A549 treated with dexamethasone at 1 μM for 4 hours (cell line): ENCODE measurements around the gene CCDC89. TPM values are rescaled to one million over a fixed set of nuclear protein-coding genes. Genes with fewer than 3 reads are reported as not detected.

Experiments used
- total RNA-seq: library from RNA; stranded (reverse); fragments of 200-300 nt; extraction: Qiagen RNA extraction; gene quantifications from 5 replicates; pipeline ENCODE4 v1.2.3, GENCODE V29; 2022

The CCDC89 gene
- total RNA-seq: not detected in 5 replicates

GRCh38 chr11:85685820-85686459 lies at the start of gene CCDC89:
Gene CCDC89 (minus strand): TSS chr11:85686195. CDS start chr11:85686130, 65 bp downstream.

GRCh38 chr11:85664615-85665481 lies 21.1 kb downstream of the CCDC89 start, which contains the start of gene CREBZF:
Gene CREBZF (minus strand): TSS chr11:85665129. CDS start chr11:85664875, 254 bp downstream.

GRCh38 chr11:85647604-85648299 lies 38.2 kb downstream of the CCDC89 start, which contains the start of gene TMEM126A:
Gene TMEM126A (plus strand): TSS chr11:85647967. CDS start chr11:85650256, 2,289 bp downstream.

Other genes starting within 250 kb of the CCDC89 start
- 0.22 to 0.31 TPM (median 0.24 TPM) in 5 replicates for gene DLG2, start 58.9 kb downstream of the CCDC89 start, total RNA-seq
- 47.6 to 61.9 TPM (median 53.3 TPM) in 5 replicates for gene TMEM126B, start 57.6 kb downstream of the CCDC89 start, total RNA-seq
- gene TMEM126A, start 38.2 kb downstream of the CCDC89 start, total RNA-seq: 44.9 to 60.0 TPM (median 48.8 TPM) in 5 replicates
- gene CREBZF, start 21.1 kb downstream of the CCDC89 start, total RNA-seq: 19.5 to 29.3 TPM (median 26.2 TPM) in 5 replicates
- gene SYTL2, start 124.9 kb upstream of the CCDC89 start, total RNA-seq: 6.8 to 12.5 TPM (median 7.7 TPM) in 5 replicates
- gene CCDC83, start 169.2 kb upstream of the CCDC89 start, total RNA-seq: not detected in 5 replicates